H1 (cell line): ENCODE measurements around the gene ZSWIM6. TPM values are rescaled to one million over a fixed set of nuclear protein-coding genes. Genes with fewer than 3 reads are reported as not detected.

ENCODE experiments used
- BACH1 ChIP-seq: IDR thresholded peaks from 2 replicates; pipeline ENCODE4 v1.6.1; 2012; ENCODE audit warnings: low read length, improper control_type of control experiment
- EP300 ChIP-seq, 2 experiments: IDR thresholded peaks; 1 replicate in 1 of 2; 2 replicates in 1 of 2; pipeline ENCODE4 v1.6.1; 2011 to 2012; ENCODE audit warnings: low read depth in 2 of 2, low read length in 2 of 2, mild to moderate bottlenecking in 2 of 2, borderline replicate concordance in 1 of 2, inconsistent platforms in 1 of 2, moderate library complexity in 1 of 2
- GABPA ChIP-seq: IDR thresholded peaks from 2 replicates; pipeline ENCODE4 v1.6.1; 2011; ENCODE audit warnings: mild to moderate bottlenecking, low read length, moderate library complexity, borderline replicate concordance; ENCODE audit not compliant: insufficient read depth
- RFX5 ChIP-seq: IDR thresholded peaks from 2 replicates; pipeline ENCODE4 v1.6.1; 2011; ENCODE audit warnings: low read depth, low read length, improper control_type of control experiment, borderline replicate concordance
- SIN3A ChIP-seq, 2 experiments: IDR thresholded peaks in 1 of 2; conservative IDR thresholded peaks in 1 of 2; 2 replicates each; pipeline ENCODE4 v1.6.1; 2011 to 2012; ENCODE audit warnings: low read length in 2 of 2, improper control_type of control experiment in 1 of 2, low read depth in 1 of 2, mild to moderate bottlenecking in 1 of 2
- TAF7 ChIP-seq: optimal IDR thresholded peaks from 2 replicates; pipeline ENCODE3; 2011; ENCODE audit warnings: low read depth, mild to moderate bottlenecking, inconsistent platforms, low read length, moderate library complexity, borderline replicate concordance
- TBP ChIP-seq: IDR thresholded peaks from 2 replicates; pipeline ENCODE4 v1.6.1; 2011; ENCODE audit warnings: low read depth, low read length, improper control_type of control experiment
- USF2 ChIP-seq: IDR thresholded peaks from 2 replicates; pipeline ENCODE4 v1.6.1; 2011; ENCODE audit warnings: low read length, improper control_type of control experiment
- polyA plus RNA-seq, 7 experiments: library from polyadenylated mRNA; depleted of rRNA in 3 of 7; stranded (reverse) in 5 of 7; unstranded in 2 of 7; fragments of >200 nt in 5 of 7; fragments of 200-250 nt in 2 of 7; gene quantifications; 1 replicate in 5 of 7; 2 replicates in 1 of 7; 4 replicates in 1 of 7; pipeline versions ENCODE4 v1.2.1 to v1.2.3, GENCODE V29; 2011 to 2013; ENCODE audit warnings: missing spikeins in 2 of 7, mixed read lengths in 2 of 7
- total RNA-seq: library from RNA; stranded (reverse); fragmentation: NEBNext Ultra II Directional; extraction: Animal tissue kit (Norgen Biotek cat#: 25700); gene quantifications from 2 replicates; pipeline ENCODE4 v1.2.1, GENCODE V29; 2021

The ZSWIM6 gene
- total and polyA plus RNA-seq, 2 of the 8 experiments (the other 6 are each of a cell fraction or from before 2014, with no cell fraction given), result 7.9 to 12.4 TPM

GRCh38 chr5:61461417-61461816, 129.4 kb downstream of the ZSWIM6 start (continued):
- TF ChIP-seq TBP, result no peak
- TF ChIP-seq RFX5, result no peak
- TF ChIP-seq SIN3A (conservative IDR thresholded peaks at IDR 0.05 in 1 of 2, IDR thresholded peaks at IDR 0.05 in 1 of 2; ENCODE audit: low read depth in 1 of 2, low read length in 2 of 2), result no peak
- TF ChIP-seq EP300 (IDR thresholded peaks at IDR 0.05; ENCODE audit: borderline replicate concordance in 1 of 2, low read depth in 2 of 2, low read length in 2 of 2), result no peak
- TF ChIP-seq TAF7, result no peak
- no peak for TF ChIP-seq GABPA
- TF ChIP-seq USF2, result no peak
- no peak for TF ChIP-seq BACH1
